Activated CD4-positive, alpha-beta T cell treated with anti-CD3 and anti-CD28 coated beads, Interleukin-2, amount 10 ng/mL, durations not matched to agents 24 days and 14 days (primary cell): ENCODE results near the gene TSNAXIP1. TPM values are rescaled to one million over a fixed set of nuclear protein-coding genes. Genes with fewer than 3 reads are reported as not detected.
"Not testable (repeated sequence)": the region's sequence is repeated elsewhere in the genome, so short reads cannot be mapped to it uniquely, and the experiment has no call there.

Experiments
- DNase-seq: peaks from one replicate; pipeline ENCODE4 v3.0.0; 2022
- H3K27ac Mint-ChIP-seq: one replicate; pipeline ENCODE4 v1.8.0; 2022; ENCODE audit warnings: mild to moderate bottlenecking, mixed read lengths
- H3K27me3 Mint-ChIP-seq: one replicate; pipeline ENCODE4 v1.8.0; 2022; ENCODE audit warnings: mixed read lengths
- H3K36me3 Mint-ChIP-seq: one replicate; pipeline ENCODE4 v1.8.0; 2022; ENCODE audit warnings: low read depth, mild to moderate bottlenecking, mixed read lengths
- H3K4me1 Mint-ChIP-seq: one replicate; pipeline ENCODE4 v1.8.0; 2021; ENCODE audit warnings: mixed read lengths
- H3K4me3 Mint-ChIP-seq: one replicate; pipeline ENCODE4 v1.8.0; 2022; ENCODE audit warnings: mild to moderate bottlenecking, moderate library complexity, mixed read lengths
- H3K9me3 Mint-ChIP-seq: one replicate; pipeline ENCODE4 v1.8.0; 2021; ENCODE audit warnings: mixed read lengths
- intact Hi-C: fragments of 100-400 bp; cut with micrococcal nuclease; formaldehyde crosslinking; loops from one replicate; pipeline ENCODE4 v1.15.1; 2023
- total RNA-seq: library from RNA; stranded (reverse); gene quantifications from 2 replicates; pipeline ENCODE4 v1.2.3, GENCODE V29; 2022

Gene TSNAXIP1
- total RNA-seq, 1 donor from 2014 or later: 0.65 TPM

- H3K27ac Mint-ChIP-seq: peak overlapping the region; percentile 93
- H3K4me3 Mint-ChIP-seq: peak overlapping the region; percentile 98
- H3K36me3 Mint-ChIP-seq: peaks cover 8% of the 10 kb centered on the region
- H3K27me3 Mint-ChIP-seq: no peaks in the 10 kb centered on the region
- intact Hi-C loops: loop anchor here (1.0 kb wide), 4 partner anchors 8 to 27 kb away; partner anchors contain the start of genes NUTF2, RANBP10 and TSNAXIP1
- no peaks in the 10 kb centered on the region for H3K9me3 Mint-ChIP-seq
- H3K4me1 Mint-ChIP-seq: peaks cover 8% of the 10 kb centered on the region
- peak; percentile 66 for DNase-seq
These were observed 26.3 kb downstream of the TSNAXIP1 start for GRCh38 chr16:67833030-67833414.

DNA sequence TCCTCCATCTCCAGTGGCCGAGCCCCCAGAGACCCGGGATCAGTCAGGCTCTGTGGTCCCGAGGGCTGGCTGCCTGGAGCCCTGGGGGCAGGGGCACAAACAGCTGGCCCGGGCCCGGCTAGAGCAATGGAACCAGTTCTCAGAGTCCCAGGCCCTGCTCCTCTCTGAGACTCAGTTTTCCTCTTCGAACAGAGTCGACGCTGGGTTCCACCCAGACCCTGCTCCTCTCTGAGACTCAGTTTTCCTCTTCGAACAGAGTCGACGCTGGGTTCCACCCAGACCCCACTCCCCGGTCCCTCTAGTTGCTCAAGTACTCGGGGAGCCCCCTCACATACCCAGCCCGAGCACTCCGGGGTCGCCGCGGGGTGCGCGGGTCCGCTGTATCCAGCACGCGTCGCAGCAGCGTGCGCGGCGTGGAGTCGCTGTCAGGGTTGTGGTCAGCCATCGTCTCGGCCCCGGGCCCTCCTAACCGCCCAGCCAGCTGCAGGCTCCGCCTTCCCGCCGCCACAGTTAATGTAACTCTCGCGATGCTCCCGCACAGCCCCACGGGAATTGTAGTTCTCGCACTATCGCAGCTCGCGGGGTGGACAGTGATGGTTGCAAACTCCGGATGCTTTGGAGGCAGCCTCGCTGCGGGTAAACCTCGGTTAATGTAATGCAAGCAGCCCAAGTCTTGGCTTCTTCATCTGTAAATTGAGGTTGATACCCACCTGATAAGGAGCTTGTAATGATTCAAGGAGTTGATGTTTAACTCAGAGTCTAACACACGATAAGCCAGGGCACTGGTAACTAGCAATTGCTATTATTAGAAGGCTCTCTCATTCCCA is 26.9 kb downstream of the TSNAXIP1 start:
- H3K36me3 Mint-ChIP-seq: peaks cover 8% of the 10 kb centered on the region
- peak; percentile 99 for DNase-seq
- H3K27me3 Mint-ChIP-seq: no peaks in the 10 kb centered on the region
- intact Hi-C loops: loop anchor here (1.0 kb wide), 4 partner anchors 8 to 27 kb away; partner anchors contain the start of genes NUTF2, RANBP10 and TSNAXIP1
- H3K27ac Mint-ChIP-seq: peak overlapping the region; percentile 93
- peak overlapping the region; percentile 98 for H3K4me3 Mint-ChIP-seq
- peaks cover 8% of the 10 kb centered on the region for H3K4me1 Mint-ChIP-seq
- no peaks in the 10 kb centered on the region for H3K9me3 Mint-ChIP-seq

DNA sequence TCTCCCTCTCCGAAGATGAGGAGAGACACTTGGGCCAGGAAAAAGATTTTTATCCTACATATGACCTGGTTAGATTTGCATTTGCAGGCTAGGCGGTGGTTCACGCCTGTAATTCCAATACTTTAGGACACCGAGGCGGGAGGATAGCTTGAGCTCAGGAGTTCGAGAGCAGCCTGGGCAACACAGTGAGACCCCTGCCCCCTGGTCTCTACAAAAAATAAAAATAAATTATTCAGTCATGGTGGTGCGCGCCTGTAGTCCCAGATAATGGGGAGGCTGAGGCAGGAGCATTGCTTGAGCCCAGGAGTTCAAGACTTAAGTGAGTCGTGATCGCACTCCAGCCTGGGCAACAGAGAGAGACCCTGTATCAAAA is 27.5 kb downstream of the TSNAXIP1 start:
- H3K27ac Mint-ChIP-seq: no peak overlapping the region
- peak overlapping the region; percentile 98 for H3K4me3 Mint-ChIP-seq

GRCh38 chr16:67837190-67837589 is 30.5 kb downstream of the TSNAXIP1 start:
- H3K4me3 Mint-ChIP-seq, intact Hi-C loops, H3K36me3 Mint-ChIP-seq, DNase-seq, H3K9me3 Mint-ChIP-seq, H3K27me3 Mint-ChIP-seq, H3K27ac Mint-ChIP-seq: not testable (repeated sequence)
- H3K4me1 Mint-ChIP-seq: peaks cover 13% of the 10 kb centered on the region

More for the DNA sequence above, 27.5 kb downstream of the TSNAXIP1 start:
- H3K27me3 Mint-ChIP-seq: no peaks in the 10 kb centered on the region
- intact Hi-C loops: no loop called here
- peaks cover 6% of the 10 kb centered on the region for H3K36me3 Mint-ChIP-seq
- DNase-seq: no peak
- peaks cover 8% of the 10 kb centered on the region for H3K4me1 Mint-ChIP-seq
- no peaks in the 10 kb centered on the region for H3K9me3 Mint-ChIP-seq

DNA sequence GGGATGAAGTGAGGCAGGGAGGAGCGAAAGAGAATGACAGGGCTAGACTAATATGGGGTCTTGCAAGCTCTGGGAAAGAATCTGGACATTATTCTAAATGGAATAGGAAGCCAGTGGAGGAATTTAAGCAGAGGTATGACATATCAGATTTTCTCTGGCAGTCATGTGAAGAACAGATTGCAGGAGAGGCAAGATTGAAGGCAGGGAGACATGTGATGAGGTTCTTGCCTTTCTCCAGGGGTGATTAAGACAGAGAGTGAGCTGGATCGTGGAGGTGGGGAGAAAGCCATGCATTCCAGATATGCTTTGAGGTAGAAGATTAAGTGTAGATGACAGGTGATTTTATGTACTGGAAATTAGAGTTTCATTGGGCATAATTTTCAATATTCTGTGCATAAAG is 31.1 kb downstream of the TSNAXIP1 start:
- H3K4me1 Mint-ChIP-seq: peaks cover 8% of the 10 kb centered on the region
- H3K9me3 Mint-ChIP-seq: no peaks in the 10 kb centered on the region
- no peak overlapping the region for H3K4me3 Mint-ChIP-seq
- no peak for DNase-seq
- H3K27ac Mint-ChIP-seq: no peak overlapping the region
- no peaks in the 10 kb centered on the region for H3K36me3 Mint-ChIP-seq
- H3K27me3 Mint-ChIP-seq: no peaks in the 10 kb centered on the region
- intact Hi-C loops: no loop called here

GRCh38 chr16:67841198-67841815 is 34.6 kb downstream of the TSNAXIP1 start:
- DNase-seq: no peak
- no peaks in the 10 kb centered on the region for H3K9me3 Mint-ChIP-seq
- peak overlapping the region; percentile 93 for H3K4me3 Mint-ChIP-seq
- intact Hi-C loops: loop anchor here (1.0 to 10.0 kb wide), 2 partner anchors 8 to 597 kb away; partner anchors contain the start of genes FHOD1 and SLC9A5
- peaks cover 26% of the 10 kb centered on the region for H3K4me1 Mint-ChIP-seq
- H3K27me3 Mint-ChIP-seq: no peaks in the 10 kb centered on the region
- H3K36me3 Mint-ChIP-seq: peaks cover 9% of the 10 kb centered on the region
- peak overlapping the region; percentile 94 for H3K27ac Mint-ChIP-seq

DNA sequence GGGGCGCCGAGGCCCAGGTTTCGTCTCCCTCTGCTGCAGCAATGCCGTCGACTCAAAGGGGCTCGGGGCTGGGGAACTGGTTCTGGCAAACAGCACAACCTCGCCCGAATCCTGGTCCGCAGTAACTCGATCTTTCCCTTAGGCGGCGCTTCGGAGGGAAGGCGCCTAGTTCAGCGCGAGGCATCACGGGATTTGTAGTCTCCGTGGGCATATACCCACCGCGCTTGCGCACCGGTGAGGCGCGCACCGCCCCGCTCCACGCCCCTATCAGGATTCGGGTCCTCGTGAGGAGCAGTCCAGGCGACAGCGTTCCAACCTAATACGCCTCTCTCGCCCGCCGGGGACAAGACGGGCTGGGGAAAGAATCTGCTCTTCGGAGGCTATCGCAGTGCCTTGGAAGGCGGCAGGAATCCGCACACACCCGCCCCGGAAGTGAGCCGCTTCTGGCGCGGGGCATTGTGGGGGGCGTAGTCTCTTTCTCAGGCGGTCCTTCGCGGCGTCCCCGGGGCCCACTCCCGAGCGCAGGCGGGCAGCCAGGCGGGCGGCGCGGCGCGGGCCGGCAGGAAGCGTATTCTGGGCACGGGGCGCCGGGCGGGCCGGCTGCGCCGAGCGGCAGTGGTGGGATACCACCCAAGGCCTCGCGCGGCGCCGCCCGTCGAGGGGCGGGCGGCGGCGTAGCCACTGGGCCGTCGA is 35.3 kb downstream of the TSNAXIP1 start, which contains the start of gene THAP11:
Gene THAP11 (plus strand): TSS at position 505 of the 693 bp plus-strand sequence. CDS start 235 bp downstream, outside the sequence.
- no peaks in the 10 kb centered on the region for H3K9me3 Mint-ChIP-seq
- H3K36me3 Mint-ChIP-seq: peaks cover 9% of the 10 kb centered on the region
- H3K27me3 Mint-ChIP-seq: no peaks in the 10 kb centered on the region
- peak within 1 kb of the TSS; percentile 94 for H3K27ac Mint-ChIP-seq
- intact Hi-C loops: loop anchor here (1.0 to 10.0 kb wide), 4 partner anchors 9 to 597 kb away; partner anchors contain the start of genes CTCF, FHOD1, RANBP10 and SLC9A5
- H3K4me3 Mint-ChIP-seq: peak within 1 kb of the TSS; percentile 93
- DNase-seq: peak; percentile 99
- peaks cover 26% of the 10 kb centered on the region for H3K4me1 Mint-ChIP-seq

GRCh38 chr16:67842509-67843342 is 36.0 kb downstream of the TSNAXIP1 start:
- peak; percentile 89 for DNase-seq
- H3K4me1 Mint-ChIP-seq: peaks cover 28% of the 10 kb centered on the region
- peak overlapping the region; percentile 94 for H3K27ac Mint-ChIP-seq
- no peaks in the 10 kb centered on the region for H3K9me3 Mint-ChIP-seq
- intact Hi-C loops: loop anchor here (1.0 to 10.0 kb wide), 3 partner anchors 36 to 598 kb away; partner anchors contain the start of genes CTCF, FHOD1, RANBP10 and SLC9A5
- peak overlapping the region; percentile 88 for H3K4me3 Mint-ChIP-seq
- H3K27me3 Mint-ChIP-seq: no peaks in the 10 kb centered on the region
- H3K36me3 Mint-ChIP-seq: peaks cover 11% of the 10 kb centered on the region

DNA sequence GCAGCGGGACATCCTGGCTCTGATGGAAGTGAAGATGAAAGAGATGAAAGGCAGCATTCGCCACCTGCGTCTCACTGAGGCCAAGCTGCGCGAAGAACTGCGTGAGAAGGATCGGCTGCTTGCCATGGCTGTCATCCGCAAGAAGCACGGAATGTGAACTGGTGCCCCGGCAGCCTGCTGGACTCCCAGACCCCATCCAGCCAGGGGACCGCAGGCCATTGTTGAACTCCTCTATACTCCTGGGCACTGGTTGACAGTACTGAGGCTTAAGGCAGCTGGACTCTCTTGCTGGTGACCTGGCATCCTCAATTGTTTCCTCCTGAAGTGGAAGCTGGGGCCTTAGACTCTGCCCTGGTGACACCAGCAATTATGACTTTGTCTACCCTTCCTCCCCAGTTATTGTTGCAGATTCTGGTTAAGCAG is 36.7 kb downstream of the TSNAXIP1 start:
- Mint-ChIP-seq H3K4me1 (peaks cover 32% of the 10 kb centered on the region), H3K27ac (peak overlapping the region; percentile 94), H3K36me3 (peaks cover 14% of the 10 kb centered on the region), H3K9me3 (no peaks in the 10 kb centered on the region), H3K4me3 (peak overlapping the region; percentile 88), H3K27me3 (no peaks in the 10 kb centered on the region)
- DNase-seq: no peak
- intact Hi-C loops: loop anchor here (10.0 kb wide), 1 partner anchor 599 kb away; the partner anchor contains the start of genes FHOD1 and SLC9A5

DNA sequence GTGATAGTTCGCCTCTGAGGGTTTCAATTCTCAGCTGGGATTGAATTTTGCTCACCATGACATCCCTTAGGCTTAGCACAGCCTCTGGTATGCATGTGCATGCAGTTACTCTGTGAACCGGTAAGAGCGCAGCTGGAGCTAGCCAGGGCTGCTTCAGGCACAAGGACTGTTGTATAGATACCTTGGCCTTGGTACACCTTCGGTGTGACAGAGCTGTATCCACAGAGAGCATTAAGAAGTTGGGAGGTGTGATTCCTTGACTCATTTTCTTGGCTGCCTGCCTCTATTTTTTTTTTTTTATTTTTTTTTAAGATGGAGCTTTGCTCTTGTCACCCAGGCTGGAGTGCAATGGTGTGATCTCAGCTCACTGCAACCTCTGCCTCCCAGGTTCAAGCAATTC is 37.8 kb downstream of the TSNAXIP1 start:
- H3K27ac Mint-ChIP-seq: peak overlapping the region; percentile 48
- peaks cover 34% of the 10 kb centered on the region for H3K4me1 Mint-ChIP-seq
- H3K4me3 Mint-ChIP-seq: peak overlapping the region; percentile 88
- no peaks in the 10 kb centered on the region for H3K27me3 Mint-ChIP-seq
- intact Hi-C loops: loop anchor here (10.0 kb wide), 1 partner anchor 600 kb away; the partner anchor contains the start of genes FHOD1 and SLC9A5
- peaks cover 14% of the 10 kb centered on the region for H3K36me3 Mint-ChIP-seq
- no peak for DNase-seq
- no peaks in the 10 kb centered on the region for H3K9me3 Mint-ChIP-seq

GRCh38 chr16:67845291-67846062 is 38.8 kb downstream of the TSNAXIP1 start:
- peak overlapping the region; percentile 89 for H3K4me3 Mint-ChIP-seq
- H3K27me3 Mint-ChIP-seq: no peaks in the 10 kb centered on the region
- H3K4me1 Mint-ChIP-seq: peaks cover 34% of the 10 kb centered on the region
- no peaks in the 10 kb centered on the region for H3K9me3 Mint-ChIP-seq
- peaks cover 17% of the 10 kb centered on the region for H3K36me3 Mint-ChIP-seq
- DNase-seq: peak; percentile 70
- intact Hi-C loops: loop anchor here (1.0 to 10.0 kb wide), 8 partner anchors 12 to 601 kb away; partner anchors contain the start of genes ACD, FHOD1, GFOD2 and NFATC3
- H3K27ac Mint-ChIP-seq: peak overlapping the region; percentile 85

DNA sequence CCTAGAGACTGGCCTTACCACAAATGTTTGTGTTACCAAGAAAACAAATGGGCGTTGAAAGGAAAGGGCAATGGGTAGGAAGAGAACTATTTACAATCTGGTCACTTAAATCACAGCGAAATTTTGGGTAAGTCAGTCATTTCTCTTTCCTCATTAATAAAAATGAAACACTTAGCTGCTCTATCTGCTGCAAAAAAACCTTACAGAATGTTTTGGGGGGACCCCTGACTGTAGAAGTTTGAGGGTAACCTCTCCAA is 39.3 kb downstream of the TSNAXIP1 start:
- peaks cover 34% of the 10 kb centered on the region for H3K4me1 Mint-ChIP-seq
- H3K27ac Mint-ChIP-seq: peak overlapping the region; percentile 85
- no peaks in the 10 kb centered on the region for H3K27me3 Mint-ChIP-seq

More for the DNA sequence above, 39.3 kb downstream of the TSNAXIP1 start:
- Mint-ChIP-seq H3K4me3 (peak overlapping the region; percentile 89), H3K36me3 (peaks cover 17% of the 10 kb centered on the region), H3K9me3 (no peaks in the 10 kb centered on the region)
- DNase-seq: no peak
- intact Hi-C loops: loop anchor here (1.0 to 10.0 kb wide), 8 partner anchors 13 to 601 kb away; partner anchors contain the start of genes ACD, FHOD1, GFOD2 and NFATC3
